GM12891 (cell line): Measurements from ENCODE around the gene DENND4B.

Source experiments
- POLR2A ChIP-seq: IDR thresholded peaks from 2 replicates; pipeline ENCODE4 v1.6.1; 2011; ENCODE audit warnings: low read depth, low read length, control low read depth
- SPI1 ChIP-seq: IDR thresholded peaks from 2 replicates; pipeline ENCODE4 v1.6.1; 2011; ENCODE audit warnings: low read depth, low read length, control low read depth

DNA sequence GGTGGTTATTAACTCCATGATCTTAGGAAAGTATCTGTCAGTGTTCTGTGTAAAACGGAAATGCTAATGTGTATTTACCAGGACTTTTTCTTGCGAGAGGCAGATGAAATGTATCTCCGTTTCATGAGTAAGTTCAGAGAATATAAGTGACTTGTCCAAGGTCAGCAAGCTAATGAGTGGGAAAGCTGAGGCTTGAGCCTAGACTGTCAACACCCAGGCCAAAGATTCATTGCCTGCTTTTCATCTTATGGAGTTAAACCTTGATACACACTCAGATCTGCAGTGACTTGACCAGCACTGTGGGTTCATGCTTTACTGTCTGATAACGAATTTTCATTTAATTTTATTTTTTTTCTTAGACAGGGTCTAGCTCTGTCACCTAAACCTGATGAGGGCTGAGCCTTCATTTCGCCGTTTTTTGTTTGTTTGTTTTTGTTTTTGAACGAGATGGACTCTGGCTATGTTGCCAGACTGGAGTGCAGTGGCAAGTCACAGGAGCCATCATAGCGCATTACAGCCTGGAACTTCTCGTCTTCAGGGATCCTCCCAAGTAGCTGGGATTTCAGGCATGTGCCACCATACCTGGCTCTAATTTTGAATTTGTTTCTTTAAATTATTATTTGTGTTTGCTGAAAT lies 31.9 kb upstream of the DENND4B start:
- no peak for TF ChIP-seq POLR2A
- TF ChIP-seq SPI1: no peak
